Kidney epithelial cell (primary cell): Measurements from ENCODE around the gene ZDHHC23. TPM values are rescaled to one million over a fixed set of nuclear protein-coding genes. Genes with fewer than 3 reads are reported as not detected.

ENCODE experiments used
- DNase-seq: peaks from one replicate; pipeline ENCODE4 v3.0.0-alpha.2; 2010; ENCODE audit warnings: low read depth
- H3K27me3 ChIP-seq: 2 replicates; pipeline ENCODE4 v1.6.0; 2011; ENCODE audit warnings: low read length; ENCODE audit not compliant: control insufficient read depth, insufficient read depth
- H3K36me3 ChIP-seq: 2 replicates; pipeline ENCODE4 v1.5.1; 2011; ENCODE audit warnings: low read length; ENCODE audit not compliant: control insufficient read depth, insufficient read depth
- H3K4me3 ChIP-seq: 2 replicates; pipeline ENCODE4 v1.5.1; 2011; ENCODE audit warnings: low read depth, mild to moderate bottlenecking, control low read depth, low read length
- CTCF ChIP-seq: IDR thresholded peaks from 2 replicates; pipeline ENCODE4 v1.5.1; 2011; ENCODE audit warnings: mild to moderate bottlenecking, moderate library complexity, low read length, control low read depth, inconsistent platforms; ENCODE audit not compliant: insufficient read depth, poor library complexity, severe bottlenecking
- total RNA-seq: library from RNA; depleted of rRNA; stranded (reverse); fragments of >200 nt; gene quantifications from 2 replicates; pipeline ENCODE4 v1.2.3, GENCODE V29; 2015

The ZDHHC23 gene
- total RNA-seq, 1 donor from 2014 or later, result 8.4 TPM

DNA sequence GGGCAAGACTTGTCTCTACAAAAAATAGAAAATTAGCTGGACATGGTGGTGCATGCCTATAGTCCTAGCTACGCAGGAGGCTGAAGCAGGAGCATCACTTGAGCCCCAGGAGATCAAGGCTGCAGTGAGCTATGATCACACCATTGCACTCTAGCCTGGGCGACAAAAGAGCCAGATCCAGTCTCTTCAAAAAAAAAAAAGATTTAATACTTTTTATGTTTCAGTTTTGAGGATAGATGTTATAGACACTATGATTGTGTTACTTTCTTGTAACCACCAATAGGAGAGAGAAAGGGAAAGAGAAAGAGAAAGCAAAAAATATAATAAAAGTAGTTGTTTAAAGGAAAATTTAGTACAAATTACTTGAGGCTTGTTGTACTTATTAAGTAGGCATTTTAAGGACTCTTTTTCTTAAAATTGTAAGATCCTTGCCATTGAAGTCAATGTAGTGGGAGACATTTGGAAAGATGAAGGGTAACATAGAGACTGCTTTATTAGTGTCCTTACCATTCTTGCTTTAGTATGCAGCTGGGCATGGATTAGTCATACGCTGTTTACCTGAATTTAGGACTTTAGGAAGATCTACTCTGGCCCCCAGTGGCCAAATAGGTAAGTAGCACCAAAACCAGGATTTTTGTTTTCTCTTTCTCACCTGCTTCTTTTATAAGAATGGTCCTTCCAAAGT, 35.1 kb upstream of the ZDHHC23 start:
- Histone ChIP-seq H3K4me3 (no peak overlapping the region), H3K36me3 (no peaks in the 10 kb centered on the region), H3K27me3 (no peaks in the 10 kb centered on the region)
- peak; percentile 53 for DNase-seq
- peak; percentile 68 for TF ChIP-seq CTCF

- TF ChIP-seq CTCF, result no peak
- no peaks in the 10 kb centered on the region for H3K27me3 ChIP-seq
- H3K4me3 ChIP-seq, result no peak overlapping the region
- no peak for DNase-seq
- H3K36me3 ChIP-seq, result no peaks in the 10 kb centered on the region
Observed at GRCh38 chr3:113914646-113915045, 33.2 kb upstream of the ZDHHC23 start.

- Histone ChIP-seq H3K36me3 (no peaks in the 10 kb centered on the region), H3K27me3 (no peaks in the 10 kb centered on the region), H3K4me3 (no peak overlapping the region)
- TF ChIP-seq CTCF, result no peak
- DNase-seq, result no peak
Observed at GRCh38 chr3:113927556-113927955, 20.3 kb upstream of the ZDHHC23 start.

DNA sequence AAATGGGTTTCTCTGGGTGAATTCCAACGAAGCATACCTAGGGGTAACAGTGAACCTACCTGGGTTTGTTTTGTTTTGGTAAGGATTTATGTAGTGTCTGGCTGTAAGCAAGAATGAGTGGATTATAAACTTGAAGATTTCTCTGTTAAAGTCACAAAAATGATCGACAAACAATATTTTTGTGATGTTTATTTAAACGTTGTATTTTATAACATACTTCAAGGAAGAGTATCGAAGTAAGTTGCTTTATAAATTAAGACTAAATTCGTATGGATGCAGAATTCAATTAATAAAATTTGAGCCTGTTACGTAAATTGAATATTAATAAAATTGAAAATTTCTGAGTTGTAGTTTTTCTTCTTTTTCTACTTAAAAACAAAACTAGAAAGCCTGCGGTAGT, 982 bp upstream of the ZDHHC23 start:
- H3K27me3 ChIP-seq, result peaks cover 3% of the 10 kb centered on the region
- no peaks in the 10 kb centered on the region for H3K36me3 ChIP-seq
- DNase-seq, result no peak
- peak overlapping the region; percentile 64 for H3K4me3 ChIP-seq
- no peak for TF ChIP-seq CTCF

GRCh38 chr3:113948015-113948917, 453 bp downstream of the ZDHHC23 start:
- DNase-seq, result no peak
- peaks cover 3% of the 10 kb centered on the region for H3K27me3 ChIP-seq
- H3K36me3 ChIP-seq, result no peaks in the 10 kb centered on the region
- peak overlapping the region; percentile 64 for H3K4me3 ChIP-seq
- TF ChIP-seq CTCF, result no peak
